Measurements from ENCODE around the gene KIF5A.

Gene KIF5A

DNA sequence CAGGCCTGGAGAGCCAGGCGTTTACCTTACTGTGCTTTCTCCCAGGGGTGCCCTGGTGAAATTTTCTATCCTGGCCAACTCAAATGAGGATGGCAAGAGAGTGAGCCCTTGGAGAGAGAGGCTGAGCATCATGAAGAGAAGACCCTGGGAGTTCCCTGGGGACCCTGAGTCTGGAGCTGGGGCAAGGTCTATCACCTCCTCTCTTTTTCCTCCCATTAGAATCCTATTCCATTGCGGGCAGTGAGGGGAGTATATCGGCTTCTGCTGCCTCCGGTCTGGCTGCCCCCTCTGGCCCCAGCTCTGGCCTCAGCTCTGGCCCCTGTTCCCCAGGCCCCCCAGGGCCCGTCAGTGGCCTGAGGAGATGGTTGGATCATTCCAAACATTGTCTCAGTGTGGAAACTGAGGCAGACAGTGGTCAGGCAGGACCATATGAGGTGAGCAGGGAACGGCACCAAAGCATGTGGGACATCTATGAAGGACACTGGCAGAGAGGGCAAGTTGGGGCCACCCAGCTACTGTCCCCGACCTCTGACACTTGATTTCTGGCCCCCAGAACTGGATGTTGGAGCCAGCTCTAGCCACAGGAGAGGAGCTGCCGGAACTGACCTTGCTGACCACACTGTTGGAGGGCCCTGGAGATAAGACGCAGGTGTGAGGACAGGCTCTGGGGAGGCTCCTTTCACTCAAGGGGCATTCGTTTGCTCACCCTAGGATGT lies 63.0 kb downstream of the KIF5A start:
- no peak overlapping the region for H3K27ac ChIP-seq
- TF ChIP-seq, protein P1, sequence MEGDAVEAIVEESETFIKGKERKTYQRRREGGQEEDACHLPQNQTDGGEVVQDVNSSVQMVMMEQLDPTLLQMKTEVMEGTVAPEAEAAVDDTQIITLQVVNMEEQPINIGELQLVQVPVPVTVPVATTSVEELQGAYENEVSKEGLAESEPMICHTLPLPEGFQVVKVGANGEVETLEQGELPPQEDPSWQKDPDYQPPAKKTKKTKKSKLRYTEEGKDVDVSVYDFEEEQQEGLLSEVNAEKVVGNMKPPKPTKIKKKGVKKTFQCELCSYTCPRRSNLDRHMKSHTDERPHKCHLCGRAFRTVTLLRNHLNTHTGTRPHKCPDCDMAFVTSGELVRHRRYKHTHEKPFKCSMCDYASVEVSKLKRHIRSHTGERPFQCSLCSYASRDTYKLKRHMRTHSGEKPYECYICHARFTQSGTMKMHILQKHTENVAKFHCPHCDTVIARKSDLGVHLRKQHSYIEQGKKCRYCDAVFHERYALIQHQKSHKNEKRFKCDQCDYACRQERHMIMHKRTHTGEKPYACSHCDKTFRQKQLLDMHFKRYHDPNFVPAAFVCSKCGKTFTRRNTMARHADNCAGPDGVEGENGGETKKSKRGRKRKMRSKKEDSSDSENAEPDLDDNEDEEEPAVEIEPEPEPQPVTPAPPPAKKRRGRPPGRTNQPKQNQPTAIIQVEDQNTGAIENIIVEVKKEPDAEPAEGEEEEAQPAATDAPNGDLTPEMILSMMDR (conservative IDR thresholded peaks at IDR 0.05; ENCODE audit: low read depth), result no peak
- DNase-seq (ENCODE audit: low spot score), result no peak
- CTCF ChIA-PET, result interaction anchor here (0.6 to 2.6 kb wide), 3 partner anchors 20 to 29 kb away, joined by 3 to 6 read pairs (median 4); partner anchors contain the start of gene B4GALNT1
- POLR2A ChIA-PET (ENCODE audit: low non-redundant PET), result no interaction called here

DNA sequence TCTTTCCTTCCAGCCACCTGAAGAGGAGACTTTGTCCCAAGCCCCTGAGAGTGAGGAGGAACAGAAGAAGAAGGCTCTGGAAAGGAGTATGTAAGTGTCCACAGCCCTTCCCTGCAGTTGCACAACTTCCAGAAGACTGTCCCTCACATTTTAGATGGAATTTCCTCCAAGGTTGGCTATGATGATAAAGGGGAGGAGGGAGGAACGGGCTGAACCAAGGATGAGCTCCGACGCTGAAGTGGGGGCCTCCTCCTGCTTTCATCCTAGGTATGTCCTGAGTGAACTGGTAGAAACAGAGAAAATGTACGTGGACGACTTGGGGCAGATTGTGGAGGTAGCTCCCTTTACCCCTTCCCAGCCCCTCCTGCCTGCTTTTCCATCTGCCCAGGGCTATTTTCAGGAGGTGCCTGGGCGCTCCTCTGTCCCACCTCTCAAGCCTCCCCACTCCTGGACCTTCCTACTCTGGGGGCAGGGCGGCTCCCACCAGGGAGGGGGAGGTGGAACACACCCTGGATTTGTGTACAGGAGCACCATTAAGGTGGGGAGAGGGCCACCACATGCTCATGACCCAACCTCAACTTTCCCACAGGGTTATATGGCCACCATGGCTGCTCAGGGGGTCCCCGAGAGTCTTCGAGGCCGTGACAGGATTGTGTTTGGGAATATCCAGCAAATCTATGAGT lies 63.7 kb downstream of the KIF5A start:
- TF ChIP-seq, protein P1 (conservative IDR thresholded peaks at IDR 0.05; ENCODE audit: low read depth), result no peak
- no peak overlapping the region for H3K27ac ChIP-seq
- ChIA-PET POLR2A (ENCODE audit: low non-redundant PET) (no interaction called here), CTCF (interaction anchor here (1.5 kb wide), 1 partner anchor 30 kb away, joined by 4 read pairs; no protein-coding TSS in a partner anchor)
- no peak for DNase-seq (ENCODE audit: low spot score)

DNA sequence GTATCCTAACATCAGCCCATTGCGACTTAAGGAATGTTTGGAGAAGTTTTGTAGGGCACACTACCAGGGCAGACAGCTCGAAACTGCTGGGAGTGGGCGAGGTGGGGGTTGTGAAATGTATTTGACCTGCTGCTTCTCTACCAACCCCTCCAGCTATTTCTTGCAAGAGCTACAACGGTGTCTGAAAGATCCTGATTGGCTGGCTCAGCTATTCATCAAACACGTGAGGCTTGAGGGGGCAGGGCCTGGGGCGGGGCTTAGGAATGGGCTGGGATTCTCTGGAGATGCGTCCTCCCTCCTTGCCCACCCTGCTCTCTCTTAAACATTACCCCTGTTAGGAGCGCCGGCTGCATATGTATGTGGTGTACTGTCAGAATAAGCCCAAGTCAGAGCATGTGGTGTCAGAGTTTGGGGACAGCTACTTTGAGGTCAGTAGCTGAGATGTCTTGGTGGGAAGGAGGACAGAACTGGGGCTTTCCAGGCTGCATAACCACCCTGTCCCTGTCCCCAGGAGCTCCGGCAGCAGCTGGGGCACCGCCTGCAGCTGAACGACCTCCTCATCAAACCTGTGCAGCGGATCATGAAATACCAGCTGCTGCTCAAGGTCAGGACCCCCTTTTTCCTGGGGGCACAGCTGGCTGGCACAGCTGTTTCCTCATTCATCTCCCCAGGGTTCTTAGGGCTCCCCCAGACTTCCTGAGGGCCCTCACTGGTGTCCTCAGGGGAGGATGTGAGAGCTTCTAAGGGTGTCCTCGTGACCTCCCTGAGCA lies 64.5 kb downstream of the KIF5A start:
- H3K27ac ChIP-seq, result no peak overlapping the region
- DNase-seq (ENCODE audit: low spot score), result no peak
- POLR2A ChIA-PET (ENCODE audit: low non-redundant PET), result no interaction called here
- CTCF ChIA-PET, result interaction anchor here (1.1 to 1.5 kb wide), 2 partner anchors 9 to 31 kb away, joined by 3 to 4 read pairs; no protein-coding TSS in a partner anchor
- TF ChIP-seq, protein P1 (conservative IDR thresholded peaks at IDR 0.05; ENCODE audit: low read depth), result no peak

DNA sequence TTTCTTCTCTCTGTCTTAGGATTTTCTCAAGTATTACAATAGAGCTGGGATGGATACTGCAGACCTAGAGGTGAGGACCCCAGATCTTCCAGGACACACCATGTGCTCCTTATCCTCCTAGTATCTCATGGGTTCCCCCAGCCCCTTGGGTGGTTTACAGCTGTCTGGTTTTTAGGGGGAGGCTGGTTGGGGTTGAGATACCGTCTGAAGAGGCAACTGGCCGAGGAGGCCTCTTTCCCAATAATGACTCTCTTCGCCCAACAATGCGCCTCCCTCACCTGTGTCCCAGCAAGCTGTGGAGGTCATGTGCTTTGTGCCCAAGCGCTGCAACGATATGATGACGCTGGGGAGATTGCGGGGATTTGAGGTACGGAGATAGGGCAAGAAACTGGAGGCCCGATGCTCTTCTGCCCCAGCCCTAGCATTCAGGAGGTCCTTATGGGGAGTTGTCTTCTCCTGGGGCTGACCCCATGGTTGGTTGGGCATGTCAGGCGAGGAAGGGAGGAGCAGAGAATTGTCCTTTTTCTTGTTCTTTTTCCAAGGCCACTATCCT lies 65.2 kb downstream of the KIF5A start:
- DNase-seq (ENCODE audit: low spot score), result no peak
- TF ChIP-seq, protein P1 (conservative IDR thresholded peaks at IDR 0.05; ENCODE audit: low read depth), result no peak
- CTCF ChIA-PET, result interaction anchor here (1.1 kb wide), 1 partner anchor 10 kb away, joined by 3 read pairs; no protein-coding TSS in a partner anchor
- no peak overlapping the region for H3K27ac ChIP-seq
- POLR2A ChIA-PET (ENCODE audit: low non-redundant PET), result no interaction called here

DNA sequence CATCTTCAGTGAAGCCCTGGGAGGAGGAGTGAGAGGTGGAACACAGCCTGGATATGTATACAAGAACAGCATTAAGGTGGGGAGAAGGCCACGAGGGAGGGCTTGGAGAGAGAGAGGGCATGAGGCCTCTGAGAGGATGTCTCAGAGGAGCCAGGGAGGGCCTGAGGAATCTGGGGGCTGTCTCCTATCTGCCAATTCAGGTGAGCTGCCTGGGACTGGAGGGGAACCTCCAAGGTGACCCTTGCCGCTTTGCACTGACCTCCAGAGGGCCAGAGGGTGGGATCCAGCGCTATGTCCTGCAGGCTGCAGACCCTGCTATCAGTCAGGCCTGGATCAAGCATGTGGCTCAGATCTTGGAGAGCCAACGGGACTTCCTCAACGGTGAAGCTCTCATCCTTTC lies 65.8 kb downstream of the KIF5A start:
- CTCF ChIA-PET, result interaction anchor here (1.5 kb wide), 1 partner anchor 32 kb away, joined by 6 read pairs; no protein-coding TSS in a partner anchor
- H3K27ac ChIP-seq, result no peak overlapping the region

More for the DNA sequence above, 65.8 kb downstream of the KIF5A start:
- TF ChIP-seq, protein P1 (conservative IDR thresholded peaks at IDR 0.05; ENCODE audit: low read depth), result no peak
- no peak for DNase-seq (ENCODE audit: low spot score)
- POLR2A ChIA-PET (ENCODE audit: low non-redundant PET), result no interaction called here

Measured in RWPE1 (cell line).